Measurements from ENCODE around the gene NSFL1C. TPM values are rescaled to one million over a fixed set of nuclear protein-coding genes. Genes with fewer than 3 reads are reported as not detected.

NSFL1C gene
- total and polyA plus RNA-seq, 9 of the 15 experiments (the other 6 are each of a cell fraction or from before 2014, with no cell fraction given) = 20.8 to 119 (median 47.0) TPM

DNA sequence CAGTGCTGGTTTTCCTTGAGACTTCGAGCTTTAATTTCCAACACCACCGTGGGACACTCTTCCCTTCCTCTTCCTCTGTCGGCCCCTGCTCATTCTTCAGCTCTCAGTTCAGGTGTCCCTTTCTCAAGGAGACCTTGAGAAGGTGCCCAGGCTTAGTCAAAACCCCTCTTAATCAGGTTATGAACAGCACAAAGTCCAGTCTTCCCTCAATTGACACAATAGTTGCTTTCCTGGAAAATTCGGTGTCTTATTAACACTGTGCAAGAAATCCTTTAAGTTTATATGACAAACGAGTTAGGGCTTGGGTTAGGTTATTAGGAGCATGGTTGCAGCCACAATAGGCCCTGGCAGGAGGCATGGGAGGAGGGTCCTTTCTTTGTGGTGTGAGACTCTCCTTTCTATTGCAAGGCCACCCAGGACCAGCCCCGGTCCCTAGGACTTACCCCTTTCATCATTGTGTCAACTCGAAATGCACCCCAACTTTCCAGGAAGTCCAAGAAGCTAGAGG is 1.5 kb upstream of the NSFL1C start (continued):
- TF ChIP-seq ZBTB40 (IDR thresholded peaks at IDR 0.05) = no peak
- no peak for TF ChIP-seq ZBTB40 (CRISPR knock-in tag; IDR thresholded peaks at IDR 0.05)
- TF ChIP-seq, protein P1, sequence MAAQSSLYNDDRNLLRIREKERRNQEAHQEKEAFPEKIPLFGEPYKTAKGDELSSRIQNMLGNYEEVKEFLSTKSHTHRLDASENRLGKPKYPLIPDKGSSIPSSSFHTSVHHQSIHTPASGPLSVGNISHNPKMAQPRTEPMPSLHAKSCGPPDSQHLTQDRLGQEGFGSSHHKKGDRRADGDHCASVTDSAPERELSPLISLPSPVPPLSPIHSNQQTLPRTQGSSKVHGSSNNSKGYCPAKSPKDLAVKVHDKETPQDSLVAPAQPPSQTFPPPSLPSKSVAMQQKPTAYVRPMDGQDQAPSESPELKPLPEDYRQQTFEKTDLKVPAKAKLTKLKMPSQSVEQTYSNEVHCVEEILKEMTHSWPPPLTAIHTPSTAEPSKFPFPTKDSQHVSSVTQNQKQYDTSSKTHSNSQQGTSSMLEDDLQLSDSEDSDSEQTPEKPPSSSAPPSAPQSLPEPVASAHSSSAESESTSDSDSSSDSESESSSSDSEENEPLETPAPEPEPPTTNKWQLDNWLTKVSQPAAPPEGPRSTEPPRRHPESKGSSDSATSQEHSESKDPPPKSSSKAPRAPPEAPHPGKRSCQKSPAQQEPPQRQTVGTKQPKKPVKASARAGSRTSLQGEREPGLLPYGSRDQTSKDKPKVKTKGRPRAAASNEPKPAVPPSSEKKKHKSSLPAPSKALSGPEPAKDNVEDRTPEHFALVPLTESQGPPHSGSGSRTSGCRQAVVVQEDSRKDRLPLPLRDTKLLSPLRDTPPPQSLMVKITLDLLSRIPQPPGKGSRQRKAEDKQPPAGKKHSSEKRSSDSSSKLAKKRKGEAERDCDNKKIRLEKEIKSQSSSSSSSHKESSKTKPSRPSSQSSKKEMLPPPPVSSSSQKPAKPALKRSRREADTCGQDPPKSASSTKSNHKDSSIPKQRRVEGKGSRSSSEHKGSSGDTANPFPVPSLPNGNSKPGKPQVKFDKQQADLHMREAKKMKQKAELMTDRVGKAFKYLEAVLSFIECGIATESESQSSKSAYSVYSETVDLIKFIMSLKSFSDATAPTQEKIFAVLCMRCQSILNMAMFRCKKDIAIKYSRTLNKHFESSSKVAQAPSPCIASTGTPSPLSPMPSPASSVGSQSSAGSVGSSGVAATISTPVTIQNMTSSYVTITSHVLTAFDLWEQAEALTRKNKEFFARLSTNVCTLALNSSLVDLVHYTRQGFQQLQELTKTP (IDR thresholded peaks at IDR 0.05; ENCODE audit: low read depth in 1 of 2, partially characterized antibody in 2 of 2) = peak in 1 of 2 experiments; percentile 27
- TF ChIP-seq L3MBTL2 (IDR thresholded peaks at IDR 0.05) = 0 out of 2 replicates have a peak, but pooled peaks have one; percentile 12
- TF ChIP-seq PHF8 (IDR thresholded peaks at IDR 0.05; ENCODE audit: borderline replicate concordance, low read length) = peak; percentile 41; the same call in 1 of the 2 replicates
- TF ChIP-seq POLR2B (IDR thresholded peaks at IDR 0.05; ENCODE audit: low read depth, partially characterized antibody) = no peak
- TF ChIP-seq NFATC3 (IDR thresholded peaks at IDR 0.05) = no peak
- no peak for TF ChIP-seq CEBPG (CRISPR knock-in tag; IDR thresholded peaks at IDR 0.05)
- TF ChIP-seq CEBPG (tag; conservative IDR thresholded peaks at IDR 0.05 in 1 of 2, IDR thresholded peaks at IDR 0.05 in 1 of 2) = peak in 1 of 2 experiments; percentile 53; a peak in 1 of 4 replicates
- TF ChIP-seq ZBTB49 (CRISPR knock-in tag; IDR thresholded peaks at IDR 0.05; ENCODE audit: borderline replicate concordance) = no peak
- peak; percentile 41; the same call in 1 of the 2 replicates for TF ChIP-seq NFRKB (IDR thresholded peaks at IDR 0.05; ENCODE audit: low read depth)
